Measurements from ENCODE around the gene EPS8L2. TPM values are rescaled to one million over a fixed set of nuclear protein-coding genes. Genes with fewer than 3 reads are reported as not detected.
"Not testable (repeated sequence)": the region's sequence is repeated elsewhere in the genome, so short reads cannot be mapped to it uniquely, and the experiment has no call there.

The EPS8L2 gene
- total RNA-seq, 4 donors from 2014 or later = 163 to 367 (median 238) TPM

DNA sequence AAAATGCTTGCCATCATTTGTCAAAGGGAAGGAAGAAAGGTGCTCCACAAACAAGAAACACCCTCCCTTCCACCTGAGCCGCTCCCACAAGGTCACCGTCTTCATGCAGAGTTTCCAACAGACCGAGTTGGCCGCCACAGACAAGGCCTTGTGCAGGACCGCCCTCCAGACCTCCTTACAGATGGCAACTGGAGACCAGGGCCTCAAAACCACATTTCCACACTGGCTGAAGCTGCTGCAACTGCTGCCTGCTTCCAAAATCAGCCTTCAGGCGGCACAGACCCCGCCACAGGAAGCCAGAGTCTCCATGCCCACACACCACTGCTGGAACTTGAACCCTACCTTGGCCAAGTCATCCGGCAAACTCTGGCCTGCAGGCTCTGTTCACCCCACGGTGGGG, 17.4 kb upstream of the EPS8L2 start:
- Histone ChIP-seq H3K9me3 (no peaks in the 10 kb centered on the region), H3K36me3 (peaks cover 4 to 69% (median 31%) of the 10 kb centered on the region in 3 donors), H3K27ac (no peak overlapping the region), H3K27me3 (no peaks in the 10 kb centered on the region), H3K4me1 (peaks cover 5 to 30% (median 7%) of the 10 kb centered on the region in 3 donors), H3K4me3 (no peak overlapping the region)
- no peak for DNase-seq
- WGBS, 2 donors = 74 to 96% methylated on average over 6 to 7 of the region's 9 CpGs
- intact Hi-C loops (cut with DNase I) = no loop called here
- TF ChIP-seq POLR2A (IDR thresholded peaks at IDR 0.05) = no peak
- TF ChIP-seq, protein P1, sequence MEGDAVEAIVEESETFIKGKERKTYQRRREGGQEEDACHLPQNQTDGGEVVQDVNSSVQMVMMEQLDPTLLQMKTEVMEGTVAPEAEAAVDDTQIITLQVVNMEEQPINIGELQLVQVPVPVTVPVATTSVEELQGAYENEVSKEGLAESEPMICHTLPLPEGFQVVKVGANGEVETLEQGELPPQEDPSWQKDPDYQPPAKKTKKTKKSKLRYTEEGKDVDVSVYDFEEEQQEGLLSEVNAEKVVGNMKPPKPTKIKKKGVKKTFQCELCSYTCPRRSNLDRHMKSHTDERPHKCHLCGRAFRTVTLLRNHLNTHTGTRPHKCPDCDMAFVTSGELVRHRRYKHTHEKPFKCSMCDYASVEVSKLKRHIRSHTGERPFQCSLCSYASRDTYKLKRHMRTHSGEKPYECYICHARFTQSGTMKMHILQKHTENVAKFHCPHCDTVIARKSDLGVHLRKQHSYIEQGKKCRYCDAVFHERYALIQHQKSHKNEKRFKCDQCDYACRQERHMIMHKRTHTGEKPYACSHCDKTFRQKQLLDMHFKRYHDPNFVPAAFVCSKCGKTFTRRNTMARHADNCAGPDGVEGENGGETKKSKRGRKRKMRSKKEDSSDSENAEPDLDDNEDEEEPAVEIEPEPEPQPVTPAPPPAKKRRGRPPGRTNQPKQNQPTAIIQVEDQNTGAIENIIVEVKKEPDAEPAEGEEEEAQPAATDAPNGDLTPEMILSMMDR (IDR thresholded peaks at IDR 0.05) = no peak

DNA sequence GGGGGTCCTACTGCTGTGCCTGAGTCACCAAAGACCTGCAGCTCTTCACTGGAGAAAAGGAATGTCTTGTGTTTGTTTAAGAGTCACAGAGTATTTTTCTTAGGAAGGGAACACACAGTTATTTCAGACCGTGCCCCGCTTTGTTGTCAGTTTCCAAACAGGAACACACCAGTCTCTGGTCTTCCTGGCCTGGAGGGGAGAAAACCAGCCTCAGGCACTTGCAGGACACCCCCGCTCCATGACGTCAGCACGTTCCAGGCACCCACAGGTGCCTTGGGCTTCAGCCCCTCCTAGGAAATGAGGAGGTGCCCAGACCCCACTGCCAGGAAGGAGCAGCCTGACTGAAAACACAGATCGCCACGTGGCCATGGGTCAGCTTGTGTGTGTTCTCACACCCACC, 16.4 kb upstream of the EPS8L2 start:
- WGBS, 2 donors = 75 to 80% methylated on average over 2 to 4 of the region's 7 CpGs
- H3K27ac ChIP-seq = no peak overlapping the region
- intact Hi-C loops (cut with DNase I) = no loop called here
- no peaks in the 10 kb centered on the region for H3K9me3 ChIP-seq
- H3K27me3 ChIP-seq = no peaks in the 10 kb centered on the region
- peaks cover 4 to 60% (median 25%) of the 10 kb centered on the region in 3 donors for H3K36me3 ChIP-seq
- no peak for DNase-seq
- no peak overlapping the region for H3K4me3 ChIP-seq
- TF ChIP-seq, protein P1 (IDR thresholded peaks at IDR 0.05) = no peak
- TF ChIP-seq POLR2A (IDR thresholded peaks at IDR 0.05) = no peak
- H3K4me1 ChIP-seq = peaks cover 14 to 39% (median 15%) of the 10 kb centered on the region in 3 donors

DNA sequence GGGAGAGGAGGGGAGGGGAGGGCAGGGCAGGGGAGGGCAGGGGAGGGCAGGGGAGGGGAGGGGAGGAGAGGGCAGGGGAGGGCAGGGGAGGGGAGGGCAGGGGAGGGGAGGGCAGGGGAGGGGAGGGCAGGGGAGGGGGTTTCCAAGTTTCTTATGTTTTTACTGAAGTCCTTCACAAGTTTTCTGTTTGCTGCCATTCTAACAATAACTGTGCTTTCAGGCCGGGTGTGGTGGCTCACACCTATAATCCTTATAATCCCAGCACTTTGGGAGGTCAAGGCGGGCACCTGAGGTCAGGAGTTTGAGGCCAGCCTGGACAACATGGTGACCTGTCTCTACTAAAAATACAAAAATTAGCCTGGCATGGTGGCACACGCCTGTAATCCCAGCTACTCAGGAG, 15.8 kb upstream of the EPS8L2 start:
- Histone ChIP-seq H3K4me1 (peaks cover 15 to 40% (median 15%) of the 10 kb centered on the region in 3 donors), H3K36me3 (peaks cover 4 to 54% (median 22%) of the 10 kb centered on the region in 3 donors)
- H3K9me3 ChIP-seq; intact Hi-C loops (cut with DNase I); H3K4me3 ChIP-seq; H3K27me3 ChIP-seq; DNase-seq; H3K27ac ChIP-seq: not testable (repeated sequence)
- WGBS, 2 donors = 60 to 94% methylated on average over 1 to 2 of the region's 3 CpGs

DNA sequence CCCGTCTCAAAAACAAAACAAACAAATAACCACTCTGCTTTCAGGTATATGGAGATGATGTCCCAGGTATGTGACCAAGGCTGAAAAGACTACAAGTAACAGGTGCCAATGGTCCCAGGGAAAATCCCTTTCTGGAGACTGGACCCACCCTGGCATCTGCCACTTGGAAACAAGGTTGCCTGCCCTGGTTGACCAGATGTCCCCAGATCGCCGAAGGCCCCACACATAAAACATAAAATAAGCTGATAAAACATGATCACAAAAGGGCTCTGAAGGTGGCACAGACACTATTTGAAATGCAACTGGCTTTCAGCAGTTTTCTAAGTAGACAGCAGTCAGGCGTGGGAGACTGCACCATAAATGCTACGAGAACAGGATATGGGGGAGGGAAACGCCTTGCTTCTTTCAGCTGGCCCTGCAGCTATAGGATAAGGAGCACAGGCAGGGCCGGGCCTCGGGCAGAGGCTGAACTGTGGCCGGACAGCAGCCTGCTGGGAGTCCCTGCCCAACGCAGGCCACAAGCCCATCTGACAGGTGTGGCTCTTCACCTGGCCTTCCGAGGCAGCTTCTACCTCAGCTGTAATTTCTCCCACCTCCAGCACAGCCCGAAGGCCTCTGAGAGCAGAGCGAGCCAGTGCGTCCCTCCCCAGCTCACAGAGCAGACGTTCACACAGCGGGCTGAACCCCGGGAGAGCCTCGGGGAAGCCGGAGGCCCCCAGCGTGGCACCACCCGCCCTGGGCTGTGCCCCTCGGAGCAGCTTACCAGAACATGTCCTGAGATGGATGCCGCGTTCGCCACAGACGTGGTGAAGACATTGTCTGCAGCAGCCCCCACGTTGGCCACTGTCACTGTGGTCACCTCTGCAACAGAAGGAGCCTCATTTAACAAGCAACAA, 15.0 kb upstream of the EPS8L2 start:
- Histone ChIP-seq H3K36me3 (peaks cover 4 to 46% (median 16%) of the 10 kb centered on the region in 3 donors), H3K4me1 (peaks cover 15 to 40% (median 15%) of the 10 kb centered on the region in 3 donors), H3K27me3 (no peaks in the 10 kb centered on the region), H3K4me3 (no peak overlapping the region), H3K27ac (no peak overlapping the region), H3K9me3 (no peaks in the 10 kb centered on the region)
- no peak for DNase-seq
- intact Hi-C loops (cut with DNase I) = no loop called here
- 70 to 77% methylated on average over 10 to 18 of the region's 27 CpGs for WGBS, 2 donors
- TF ChIP-seq, protein P1 (IDR thresholded peaks at IDR 0.05) = no peak
- no peak for TF ChIP-seq POLR2A (IDR thresholded peaks at IDR 0.05)

DNA sequence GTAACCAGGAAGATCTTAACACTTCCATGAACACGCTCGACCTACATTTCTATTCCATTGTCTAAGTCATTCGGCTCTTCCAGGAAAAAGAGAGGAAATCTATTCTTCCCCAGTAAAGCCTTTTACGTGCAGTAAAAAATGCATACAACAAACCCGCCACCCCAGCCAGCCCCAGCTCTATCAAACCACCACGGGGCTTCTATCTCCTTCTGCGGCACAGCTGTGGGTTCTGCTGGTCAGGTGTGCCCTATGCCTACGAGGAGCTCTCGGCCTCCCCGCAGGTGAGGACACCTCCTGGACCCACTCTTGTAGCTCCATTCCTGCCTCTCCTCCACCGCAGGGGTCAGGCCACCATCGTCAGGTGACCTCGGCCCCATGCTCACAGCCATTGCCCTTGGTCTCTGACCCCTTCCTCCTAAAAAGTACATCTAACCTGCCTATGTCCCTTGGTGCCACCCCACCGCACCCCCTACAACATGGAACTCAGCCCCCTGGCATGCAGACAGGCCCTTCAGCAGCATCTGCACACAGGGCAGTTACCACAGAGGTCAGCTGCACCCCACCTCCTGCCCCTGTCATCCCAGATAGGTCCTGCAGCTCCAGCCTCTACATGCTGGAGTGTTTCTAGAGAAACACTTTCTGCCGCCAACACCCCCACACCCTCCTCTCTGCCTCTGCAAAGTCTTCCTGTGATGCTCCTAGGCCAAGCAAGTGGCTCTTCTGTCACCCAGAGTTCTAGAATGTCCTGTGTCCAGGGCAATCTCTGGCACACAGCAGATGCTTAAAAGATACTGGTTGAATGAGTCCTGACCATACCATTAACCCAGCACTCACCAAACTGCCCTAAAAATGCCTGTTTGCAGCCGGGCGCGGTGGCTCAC, 14.1 kb upstream of the EPS8L2 start:
- Histone ChIP-seq H3K27me3 (no peaks in the 10 kb centered on the region), H3K27ac (peak overlapping the region in 1 of 4 donors; percentile 97), H3K4me1 (peaks cover 21 to 48% (median 23%) of the 10 kb centered on the region in 3 donors), H3K4me3 (peak overlapping the region in 1 of 4 donors; percentile 74), H3K36me3 (peaks cover 4 to 37% (median 8%) of the 10 kb centered on the region in 3 donors), H3K9me3 (no peaks in the 10 kb centered on the region)
- intact Hi-C loops (cut with DNase I) = no loop called here
- no peak for TF ChIP-seq POLR2A (IDR thresholded peaks at IDR 0.05)
- TF ChIP-seq, protein P1 (IDR thresholded peaks at IDR 0.05) = no peak
- no peak for DNase-seq
- WGBS, 2 donors = 88 to 91% methylated on average over 9 to 15 of the region's 18 CpGs

Measured in esophagus squamous epithelium (tissue), 5 donors.